Measurements from ENCODE around the gene SPATA24. TPM values are rescaled to one million over a fixed set of nuclear protein-coding genes. Genes with fewer than 3 reads are reported as not detected.

SPATA24 gene, protein sequence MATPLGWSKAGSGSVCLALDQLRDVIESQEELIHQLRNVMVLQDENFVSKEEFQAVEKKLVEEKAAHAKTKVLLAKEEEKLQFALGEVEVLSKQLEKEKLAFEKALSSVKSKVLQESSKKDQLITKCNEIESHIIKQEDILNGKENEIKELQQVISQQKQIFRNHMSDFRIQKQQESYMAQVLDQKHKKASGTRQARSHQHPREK
- total RNA-seq (1 to 10 TPM; 3.6 to 4.3 TPM), polyA plus RNA-seq (ENCODE audit: insufficient read length in 6 of 6) (10 to 100 TPM in 1 of 6 donors, 1 to 10 TPM in 5; 7.5 to 10.3 (median 8.9) TPM)
- long read RNA-seq, donor 1, transcript SPATA24-203 (4 exons, 646 nt) = major isoform, 5 of 7 reads
- long read RNA-seq, donor 1, partial matches to known transcripts = 0 of 7 reads
- long read RNA-seq, donor 1, other reads (novel, unspliced or antisense) = 0 of 7 reads
- long read RNA-seq, donor 2, partial matches to known transcripts = 0 of 4 reads
- long read RNA-seq, donor 2, other reads (novel, unspliced or antisense) = 0 of 4 reads
- long read RNA-seq, donor 3, partial matches to known transcripts = 0 of 3 reads
- long read RNA-seq, donor 3, other reads (novel, unspliced or antisense) = 0 of 3 reads
- long read RNA-seq, donor 4, partial matches to known transcripts = 0 of 1 reads
- long read RNA-seq, donor 4, other reads (novel, unspliced or antisense) = 0 of 1 reads
- long read RNA-seq, donor 5, transcript SPATA24-203 (4 exons, 646 nt) = major isoform, 6 of 7 reads
- long read RNA-seq, donor 5, partial matches to known transcripts = 0 of 7 reads
- long read RNA-seq, donor 5, other reads (novel, unspliced or antisense) = 0 of 7 reads
- long read RNA-seq, donor 6, partial matches to known transcripts = 0 of 3 reads
- long read RNA-seq, donor 6, other reads (novel, unspliced or antisense) = 0 of 3 reads
- long read RNA-seq, donor 7, partial matches to known transcripts = 0 of 2 reads
- long read RNA-seq, donor 7, other reads (novel, unspliced or antisense) = 0 of 2 reads
- long read RNA-seq, donor 8, partial matches to known transcripts = 0 of 4 reads
- long read RNA-seq, donor 8, other reads (novel, unspliced or antisense) = 0 of 4 reads
- long read RNA-seq, donor 9 = 0 reads
- long read RNA-seq, donor 10, partial matches to known transcripts = 0 of 4 reads
- long read RNA-seq, donor 10, other reads (novel, unspliced or antisense) = 0 of 4 reads
- long read RNA-seq, donor 11, partial matches to known transcripts = 0 of 2 reads
- long read RNA-seq, donor 11, other reads (novel, unspliced or antisense) = 0 of 2 reads
- long read RNA-seq, donor 12, partial matches to known transcripts = 0 of 2 reads
- long read RNA-seq, donor 12, other reads (novel, unspliced or antisense) = 0 of 2 reads

DNA sequence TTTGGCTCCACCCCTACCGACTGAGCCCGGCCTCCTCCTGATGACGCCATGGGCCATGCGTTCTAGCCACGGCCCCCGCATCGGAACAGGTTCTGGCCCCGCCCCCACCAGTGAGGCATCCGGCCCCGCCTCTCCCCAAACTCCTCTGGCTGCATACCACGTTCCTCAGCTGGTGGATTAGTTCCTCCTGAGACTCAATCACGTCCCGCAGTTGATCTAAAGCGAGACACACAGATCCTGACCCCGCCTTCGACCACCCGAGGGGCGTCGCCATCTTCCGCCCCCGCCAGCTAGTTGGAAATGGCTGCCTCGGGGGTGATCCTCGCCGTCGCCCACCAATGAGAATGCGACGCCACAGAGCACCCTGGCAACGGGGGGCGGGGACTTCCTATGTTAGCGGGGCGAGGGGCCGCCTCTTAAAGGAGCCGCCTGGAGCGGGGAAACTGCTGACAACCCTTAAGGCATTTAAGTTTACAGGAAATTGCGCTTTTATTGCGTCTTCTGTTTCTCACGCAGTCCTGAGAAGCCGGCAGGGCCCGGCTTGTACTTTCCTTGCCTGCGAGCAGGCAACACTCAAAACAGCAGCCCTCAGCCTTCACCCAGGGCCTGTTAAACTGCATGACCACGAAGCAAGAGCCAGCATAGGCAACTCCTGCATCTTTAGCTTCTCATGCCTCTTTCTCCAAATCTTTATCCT is at the start of gene SPATA24:
Gene SPATA24, minus strand, starts transcription at position 303 of the 697 bp plus-strand sequence. Its CDS starts 29 bp downstream, at position 274.
- DNase-seq (peak; percentile 98), ATAC-seq (peak; percentile 97)
- peak within 1 kb of the TSS; percentile 31 to 52 for H3K4me3 ChIP-seq
- TF ChIP-seq, protein P1, sequence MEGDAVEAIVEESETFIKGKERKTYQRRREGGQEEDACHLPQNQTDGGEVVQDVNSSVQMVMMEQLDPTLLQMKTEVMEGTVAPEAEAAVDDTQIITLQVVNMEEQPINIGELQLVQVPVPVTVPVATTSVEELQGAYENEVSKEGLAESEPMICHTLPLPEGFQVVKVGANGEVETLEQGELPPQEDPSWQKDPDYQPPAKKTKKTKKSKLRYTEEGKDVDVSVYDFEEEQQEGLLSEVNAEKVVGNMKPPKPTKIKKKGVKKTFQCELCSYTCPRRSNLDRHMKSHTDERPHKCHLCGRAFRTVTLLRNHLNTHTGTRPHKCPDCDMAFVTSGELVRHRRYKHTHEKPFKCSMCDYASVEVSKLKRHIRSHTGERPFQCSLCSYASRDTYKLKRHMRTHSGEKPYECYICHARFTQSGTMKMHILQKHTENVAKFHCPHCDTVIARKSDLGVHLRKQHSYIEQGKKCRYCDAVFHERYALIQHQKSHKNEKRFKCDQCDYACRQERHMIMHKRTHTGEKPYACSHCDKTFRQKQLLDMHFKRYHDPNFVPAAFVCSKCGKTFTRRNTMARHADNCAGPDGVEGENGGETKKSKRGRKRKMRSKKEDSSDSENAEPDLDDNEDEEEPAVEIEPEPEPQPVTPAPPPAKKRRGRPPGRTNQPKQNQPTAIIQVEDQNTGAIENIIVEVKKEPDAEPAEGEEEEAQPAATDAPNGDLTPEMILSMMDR (IDR thresholded peaks at IDR 0.05) = no peak
- peaks cover 0 to 15% of the 10 kb centered on the region in 2 donors for H3K4me1 ChIP-seq
- peak within 1 kb of the TSS; percentile 88 to 91 for H3K27ac ChIP-seq
- intact Hi-C loops (cut with DNase I) = no loop called here
- no peaks in the 10 kb centered on the region for H3K27me3 ChIP-seq
- peaks cover 0 to 6% of the 10 kb centered on the region in 2 donors for H3K36me3 ChIP-seq
- no peaks in the 10 kb centered on the region for H3K9me3 ChIP-seq

DNA sequence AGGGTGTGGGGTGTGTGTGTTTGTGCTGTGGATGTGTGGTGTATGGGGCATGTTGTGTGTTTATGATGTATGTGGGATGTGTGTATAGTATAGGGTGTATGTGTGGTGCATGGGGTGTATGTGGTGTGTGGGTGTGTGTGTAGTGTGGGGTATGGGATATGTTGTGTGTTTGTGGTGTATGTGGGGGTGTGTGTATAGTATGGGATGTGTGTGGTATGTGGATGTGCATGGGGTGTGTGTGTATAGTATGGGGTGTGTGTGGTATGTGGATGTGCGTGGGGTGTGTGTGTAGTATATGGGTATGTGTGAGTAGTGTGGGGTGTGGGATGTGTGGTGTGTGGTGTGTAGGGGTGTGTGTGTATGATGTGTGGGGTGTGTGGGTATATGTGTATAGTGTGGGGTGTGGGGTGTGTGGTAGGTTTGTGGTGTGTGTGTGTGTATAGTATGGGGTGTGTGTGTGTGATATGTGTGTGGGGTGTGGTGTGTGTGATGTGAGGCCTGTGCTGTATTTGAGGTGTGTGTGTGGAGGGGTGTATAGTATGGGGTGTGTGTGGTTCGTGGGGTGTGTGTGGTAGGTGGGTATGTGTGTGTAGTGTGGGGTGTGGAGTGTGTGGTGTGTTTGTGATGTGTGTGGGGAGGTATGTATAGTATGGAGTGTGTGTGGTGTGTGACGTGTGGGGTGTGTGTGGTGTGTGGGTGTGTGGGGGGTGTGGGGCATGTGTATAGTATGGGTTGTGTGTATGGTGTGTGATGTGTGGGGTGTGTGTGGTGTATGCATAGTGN is 48.2 kb upstream of the SPATA24 start:
- Histone ChIP-seq H3K4me3 (no peak overlapping the region), H3K27ac (no peak overlapping the region), H3K9me3 (no peaks in the 10 kb centered on the region), H3K4me1 (no peaks in the 10 kb centered on the region), H3K36me3 (peaks cover 0 to 6% of the 10 kb centered on the region in 2 donors), H3K27me3 (no peaks in the 10 kb centered on the region)
- intact Hi-C loops (cut with DNase I) = no loop called here
- TF ChIP-seq, protein P1 (IDR thresholded peaks at IDR 0.05) = no peak
- DNase-seq (no peak), ATAC-seq (no peak)

DNA sequence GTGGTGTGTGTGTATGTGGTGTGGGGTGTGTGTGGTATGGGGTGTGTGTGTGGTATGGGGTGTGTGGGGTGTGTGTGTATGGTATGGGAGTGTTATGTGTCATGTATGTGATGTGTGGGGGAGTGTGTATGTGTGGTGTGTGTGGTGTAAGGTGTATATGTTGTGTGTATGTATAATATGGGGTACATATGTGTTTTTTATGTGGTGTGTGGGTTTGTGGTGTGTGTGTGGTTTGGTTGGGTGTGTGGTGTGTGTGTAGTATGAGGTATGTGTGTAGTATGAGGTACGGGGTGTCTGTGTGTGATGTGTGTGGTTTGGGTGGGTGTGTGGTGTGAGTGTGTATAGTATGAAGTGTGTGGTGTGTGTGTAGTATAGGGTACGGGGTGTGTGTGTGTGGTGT is 47.3 kb upstream of the SPATA24 start:
- Histone ChIP-seq H3K27ac (no peak overlapping the region), H3K4me3 (no peak overlapping the region), H3K27me3 (no peaks in the 10 kb centered on the region), H3K4me1 (no peaks in the 10 kb centered on the region), H3K9me3 (no peaks in the 10 kb centered on the region), H3K36me3 (peaks cover 0 to 6% of the 10 kb centered on the region in 2 donors)
- TF ChIP-seq, protein P1 (IDR thresholded peaks at IDR 0.05) = no peak
- ATAC-seq (no peak), DNase-seq (no peak)
- intact Hi-C loops (cut with DNase I) = no loop called here

All from left lung (tissue), 14 donors.